Esophagus squamous epithelium (tissue), 4 donors: ENCODE results near the gene SLC1A3.

Experiments used
- POLR2A ChIP-seq, 4 donors: fragments of 450-650 bp; IDR thresholded peaks; one replicate each; pipeline ENCODE4 v1.6.1; 2017; ENCODE audit warnings: antibody characterized with exemption in 4 of 4, mild to moderate bottlenecking in 4 of 4, moderate library complexity in 3 of 4
- TF ChIP-seq, protein P1 (sequence below), 6 experiments: fragments of 450-650 bp in 4 of 6; fragments of 200-600 bp in 2 of 6; sonication (generic) in 2 of 6; IDR thresholded peaks; one replicate each; pipeline ENCODE4 v1.5.1; 2016 to 2019; ENCODE audit warnings: antibody characterized with exemption in 6 of 6, mild to moderate bottlenecking in 4 of 6, moderate library complexity in 4 of 6

DNA sequence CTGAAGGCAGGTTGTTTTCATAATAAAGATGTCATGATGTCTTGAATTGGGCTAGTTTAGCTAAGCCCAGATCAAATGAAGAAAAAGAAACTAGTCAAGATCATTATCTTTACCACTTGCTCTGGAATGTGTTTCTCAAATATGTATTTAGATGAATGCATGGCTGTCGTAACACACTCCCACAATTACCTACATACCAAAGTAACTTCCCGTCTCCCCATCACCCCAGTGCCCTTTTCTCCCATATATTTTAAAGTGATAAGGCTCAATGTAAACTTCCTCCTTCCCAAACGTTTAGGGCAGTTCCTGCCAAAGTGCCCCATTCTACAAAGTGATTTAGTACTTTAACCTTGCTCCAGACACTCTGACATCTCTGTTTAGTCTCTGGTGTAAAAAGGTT lies 61.4 kb downstream of the SLC1A3 start:
- TF ChIP-seq, protein P1, sequence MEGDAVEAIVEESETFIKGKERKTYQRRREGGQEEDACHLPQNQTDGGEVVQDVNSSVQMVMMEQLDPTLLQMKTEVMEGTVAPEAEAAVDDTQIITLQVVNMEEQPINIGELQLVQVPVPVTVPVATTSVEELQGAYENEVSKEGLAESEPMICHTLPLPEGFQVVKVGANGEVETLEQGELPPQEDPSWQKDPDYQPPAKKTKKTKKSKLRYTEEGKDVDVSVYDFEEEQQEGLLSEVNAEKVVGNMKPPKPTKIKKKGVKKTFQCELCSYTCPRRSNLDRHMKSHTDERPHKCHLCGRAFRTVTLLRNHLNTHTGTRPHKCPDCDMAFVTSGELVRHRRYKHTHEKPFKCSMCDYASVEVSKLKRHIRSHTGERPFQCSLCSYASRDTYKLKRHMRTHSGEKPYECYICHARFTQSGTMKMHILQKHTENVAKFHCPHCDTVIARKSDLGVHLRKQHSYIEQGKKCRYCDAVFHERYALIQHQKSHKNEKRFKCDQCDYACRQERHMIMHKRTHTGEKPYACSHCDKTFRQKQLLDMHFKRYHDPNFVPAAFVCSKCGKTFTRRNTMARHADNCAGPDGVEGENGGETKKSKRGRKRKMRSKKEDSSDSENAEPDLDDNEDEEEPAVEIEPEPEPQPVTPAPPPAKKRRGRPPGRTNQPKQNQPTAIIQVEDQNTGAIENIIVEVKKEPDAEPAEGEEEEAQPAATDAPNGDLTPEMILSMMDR (IDR thresholded peaks at IDR 0.05): no peak
- no peak for TF ChIP-seq POLR2A (IDR thresholded peaks at IDR 0.05)
